ENCODE data around the gene PRR15. TPM values are rescaled to one million over a fixed set of nuclear protein-coding genes. Genes with fewer than 3 reads are reported as not detected.

Gene PRR15
- total RNA-seq, 3 donors from 2014 or later: 104 to 356 (median 173) TPM

- DNase-seq: no peak
- ATAC-seq: no peak
- intact Hi-C loops (cut with DNase I, micrococcal nuclease): no loop called here
- Histone ChIP-seq H3K4me3 (no peak overlapping the region), H3K4me1 (ENCODE audit: low read depth) (peaks cover 29% of the 10 kb centered on the region), H3K36me3 (ENCODE audit: low read depth) (no peaks in the 10 kb centered on the region), H3K9me3 (no peaks in the 10 kb centered on the region)
- TF ChIP-seq, protein P1, sequence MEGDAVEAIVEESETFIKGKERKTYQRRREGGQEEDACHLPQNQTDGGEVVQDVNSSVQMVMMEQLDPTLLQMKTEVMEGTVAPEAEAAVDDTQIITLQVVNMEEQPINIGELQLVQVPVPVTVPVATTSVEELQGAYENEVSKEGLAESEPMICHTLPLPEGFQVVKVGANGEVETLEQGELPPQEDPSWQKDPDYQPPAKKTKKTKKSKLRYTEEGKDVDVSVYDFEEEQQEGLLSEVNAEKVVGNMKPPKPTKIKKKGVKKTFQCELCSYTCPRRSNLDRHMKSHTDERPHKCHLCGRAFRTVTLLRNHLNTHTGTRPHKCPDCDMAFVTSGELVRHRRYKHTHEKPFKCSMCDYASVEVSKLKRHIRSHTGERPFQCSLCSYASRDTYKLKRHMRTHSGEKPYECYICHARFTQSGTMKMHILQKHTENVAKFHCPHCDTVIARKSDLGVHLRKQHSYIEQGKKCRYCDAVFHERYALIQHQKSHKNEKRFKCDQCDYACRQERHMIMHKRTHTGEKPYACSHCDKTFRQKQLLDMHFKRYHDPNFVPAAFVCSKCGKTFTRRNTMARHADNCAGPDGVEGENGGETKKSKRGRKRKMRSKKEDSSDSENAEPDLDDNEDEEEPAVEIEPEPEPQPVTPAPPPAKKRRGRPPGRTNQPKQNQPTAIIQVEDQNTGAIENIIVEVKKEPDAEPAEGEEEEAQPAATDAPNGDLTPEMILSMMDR (IDR thresholded peaks at IDR 0.05): no peak
Measured at GRCh38 chr7:29607889-29608288, 44.3 kb downstream of the PRR15 start.

- Histone ChIP-seq H3K9me3 (no peaks in the 10 kb centered on the region), H3K4me3 (no peak overlapping the region), H3K36me3 (ENCODE audit: low read depth) (no peaks in the 10 kb centered on the region), H3K4me1 (ENCODE audit: low read depth) (peaks cover 29% of the 10 kb centered on the region)
- DNase-seq (peak; percentile 65 to 78 (median 71)), ATAC-seq (peak; percentile 83)
- TF ChIP-seq, protein P1 (IDR thresholded peaks at IDR 0.05): peak; percentile 58
- intact Hi-C loops (cut with DNase I, micrococcal nuclease): no loop called here
Measured at GRCh38 chr7:29609162-29610037, 45.8 kb downstream of the PRR15 start.

DNA sequence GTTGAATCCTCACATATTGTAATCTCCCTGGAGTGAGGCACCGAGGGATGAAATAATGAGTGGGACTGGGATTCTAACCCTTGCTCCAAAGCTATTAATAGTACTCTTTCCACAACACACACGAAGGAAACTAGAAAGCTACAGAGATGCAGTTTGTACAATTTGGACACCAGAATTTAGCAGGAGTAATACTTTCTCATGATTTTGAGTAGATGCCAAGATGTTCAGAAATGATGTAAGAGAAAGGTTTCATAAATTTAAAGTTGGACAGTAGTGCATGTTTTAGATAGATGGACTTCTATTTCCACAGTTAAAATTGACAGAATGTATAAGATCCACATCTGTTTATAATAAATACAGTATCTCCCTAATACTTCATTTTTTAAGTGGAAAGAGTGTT is 46.5 kb downstream of the PRR15 start:
- intact Hi-C loops (cut with DNase I, micrococcal nuclease): no loop called here

DNA sequence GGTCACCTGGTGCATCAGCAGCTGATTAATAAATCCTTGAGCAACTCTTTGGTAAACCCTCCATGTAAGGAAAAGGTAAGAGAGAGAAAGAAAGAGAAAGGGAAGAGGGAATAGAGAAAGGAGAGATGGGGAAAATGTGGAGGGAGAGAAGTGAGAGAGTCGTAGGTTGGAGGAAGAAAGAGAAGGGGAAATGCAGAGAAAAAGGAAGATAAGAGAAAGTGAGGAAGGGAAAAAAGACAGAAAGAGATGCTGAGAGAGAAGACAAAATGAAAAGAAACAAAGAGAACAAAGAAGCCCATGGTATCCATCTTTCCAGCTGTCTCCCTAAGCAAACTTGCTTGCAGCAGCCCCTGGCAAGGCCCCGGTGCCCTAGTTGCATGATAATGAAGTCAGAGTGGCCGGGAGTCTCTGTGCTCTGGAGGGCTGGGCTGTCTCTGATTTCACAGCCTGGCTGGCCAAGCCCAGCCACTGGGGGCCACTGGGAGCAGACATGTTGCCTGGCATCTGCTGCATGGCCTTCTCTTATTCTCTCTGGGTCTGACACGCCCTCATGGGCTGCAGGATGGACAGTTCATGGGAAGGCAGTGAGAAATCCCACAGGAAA is 48.4 kb downstream of the PRR15 start:
- no peak overlapping the region for H3K4me3 ChIP-seq
- intact Hi-C loops (cut with DNase I, micrococcal nuclease): no loop called here
- no peak for DNase-seq
- no peak for ATAC-seq
- no peaks in the 10 kb centered on the region for H3K36me3 ChIP-seq (ENCODE audit: low read depth)
- no peaks in the 10 kb centered on the region for H3K9me3 ChIP-seq
- peaks cover 12% of the 10 kb centered on the region for H3K4me1 ChIP-seq (ENCODE audit: low read depth)
- TF ChIP-seq, protein P1 (IDR thresholded peaks at IDR 0.05): no peak

More for the DNA sequence above, 46.5 kb downstream of the PRR15 start:
- no peak overlapping the region for H3K4me3 ChIP-seq
- H3K4me1 ChIP-seq (ENCODE audit: low read depth): peaks cover 29% of the 10 kb centered on the region
- no peaks in the 10 kb centered on the region for H3K36me3 ChIP-seq (ENCODE audit: low read depth)
- H3K9me3 ChIP-seq: no peaks in the 10 kb centered on the region
- ATAC-seq (no peak), DNase-seq (no peak)
- TF ChIP-seq, protein P1 (IDR thresholded peaks at IDR 0.05): no peak

DNA sequence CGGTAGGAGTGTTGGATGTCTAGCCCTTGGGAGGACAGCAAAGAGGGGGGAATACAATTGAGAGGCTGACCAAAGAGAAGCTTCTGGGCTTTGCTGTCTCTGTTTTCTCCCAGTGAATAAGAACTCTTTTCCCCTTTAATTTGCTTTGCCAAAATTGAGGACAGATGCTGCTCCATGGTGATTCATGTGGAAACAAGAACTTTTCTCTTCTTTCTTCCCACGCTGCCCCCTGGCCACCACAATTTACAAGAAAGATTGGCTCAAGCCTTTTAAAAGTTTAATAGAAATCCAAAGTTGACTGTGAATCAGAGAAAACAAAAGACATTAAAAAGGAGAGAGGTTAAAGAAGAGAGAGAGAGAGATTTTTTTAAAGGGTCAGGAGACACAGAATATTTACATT is 49.0 kb downstream of the PRR15 start:
- ATAC-seq (no peak), DNase-seq (no peak)
- Histone ChIP-seq H3K4me1 (ENCODE audit: low read depth) (peaks cover 12% of the 10 kb centered on the region), H3K36me3 (ENCODE audit: low read depth) (no peaks in the 10 kb centered on the region), H3K9me3 (no peaks in the 10 kb centered on the region), H3K4me3 (no peak overlapping the region)
- TF ChIP-seq, protein P1 (IDR thresholded peaks at IDR 0.05): no peak
- intact Hi-C loops (cut with DNase I, micrococcal nuclease): no loop called here
